ENCODE data around the gene CYP26B1.

Gene CYP26B1

GRCh38 chr2:72172478-72172877, 24.8 kb upstream of the CYP26B1 start:
- no peak for DNase-seq (ENCODE audit: low read depth in 1 of 2, low spot score in 1 of 2)
- no peak for TF ChIP-seq JUND (IDR thresholded peaks at IDR 0.05; ENCODE audit: low read depth)
- in situ Hi-C loops (cut with HindIII; ENCODE audit: low pct_unique_long_range_greater_than_20kb, low sequenced_read_pairs), result no loop called here

- DNase-seq (ENCODE audit: low read depth in 1 of 2, low spot score in 1 of 2), result no peak
- in situ Hi-C loops (cut with HindIII; ENCODE audit: low pct_unique_long_range_greater_than_20kb, low sequenced_read_pairs), result no loop called here
- TF ChIP-seq JUND (IDR thresholded peaks at IDR 0.05; ENCODE audit: low read depth), result no peak
Measured at GRCh38 chr2:72166279-72166678, 18.6 kb upstream of the CYP26B1 start.

GRCh38 chr2:72165792-72166191, 18.1 kb upstream of the CYP26B1 start:
- no peak for TF ChIP-seq JUND (IDR thresholded peaks at IDR 0.05; ENCODE audit: low read depth)
- in situ Hi-C loops (cut with HindIII; ENCODE audit: low pct_unique_long_range_greater_than_20kb, low sequenced_read_pairs), result no loop called here
- DNase-seq (ENCODE audit: low read depth in 1 of 2, low spot score in 1 of 2), result no peak

- TF ChIP-seq JUND (IDR thresholded peaks at IDR 0.05; ENCODE audit: low read depth), result no peak
- in situ Hi-C loops (cut with HindIII; ENCODE audit: low pct_unique_long_range_greater_than_20kb, low sequenced_read_pairs), result no loop called here
- no peak for DNase-seq (ENCODE audit: low read depth in 1 of 2, low spot score in 1 of 2)
Measured at GRCh38 chr2:72162574-72162973, 14.9 kb upstream of the CYP26B1 start.

GRCh38 chr2:72159211-72159993, 11.7 kb upstream of the CYP26B1 start:
- DNase-seq (ENCODE audit: low read depth in 1 of 2, low spot score in 1 of 2), result no peak
- in situ Hi-C loops (cut with HindIII; ENCODE audit: low pct_unique_long_range_greater_than_20kb, low sequenced_read_pairs), result no loop called here
- TF ChIP-seq JUND (IDR thresholded peaks at IDR 0.05; ENCODE audit: low read depth), result no peak

- no peak for DNase-seq (ENCODE audit: low read depth in 1 of 2, low spot score in 1 of 2)
- in situ Hi-C loops (cut with HindIII; ENCODE audit: low pct_unique_long_range_greater_than_20kb, low sequenced_read_pairs), result no loop called here
- no peak for TF ChIP-seq JUND (IDR thresholded peaks at IDR 0.05; ENCODE audit: low read depth)
Measured at GRCh38 chr2:72157871-72158771, 10.5 kb upstream of the CYP26B1 start.

GRCh38 chr2:72156872-72157271, 9.2 kb upstream of the CYP26B1 start:
- DNase-seq (ENCODE audit: low read depth in 1 of 2, low spot score in 1 of 2), result no peak
- in situ Hi-C loops (cut with HindIII; ENCODE audit: low pct_unique_long_range_greater_than_20kb, low sequenced_read_pairs), result no loop called here
- no peak for TF ChIP-seq JUND (IDR thresholded peaks at IDR 0.05; ENCODE audit: low read depth)

- DNase-seq (ENCODE audit: low read depth in 1 of 2, low spot score in 1 of 2), result no peak
- no peak for TF ChIP-seq JUND (IDR thresholded peaks at IDR 0.05; ENCODE audit: low read depth)
- in situ Hi-C loops (cut with HindIII; ENCODE audit: low pct_unique_long_range_greater_than_20kb, low sequenced_read_pairs), result no loop called here
Measured at GRCh38 chr2:72155737-72156136, 8.1 kb upstream of the CYP26B1 start.

- in situ Hi-C loops (cut with HindIII; ENCODE audit: low pct_unique_long_range_greater_than_20kb, low sequenced_read_pairs), result no loop called here
- no peak for TF ChIP-seq JUND (IDR thresholded peaks at IDR 0.05; ENCODE audit: low read depth)
- no peak for DNase-seq (ENCODE audit: low read depth in 1 of 2, low spot score in 1 of 2)
Measured at GRCh38 chr2:72155151-72155550, 7.5 kb upstream of the CYP26B1 start.

- TF ChIP-seq JUND (IDR thresholded peaks at IDR 0.05; ENCODE audit: low read depth), result no peak
- in situ Hi-C loops (cut with HindIII; ENCODE audit: low pct_unique_long_range_greater_than_20kb, low sequenced_read_pairs), result no loop called here
- DNase-seq (ENCODE audit: low read depth in 1 of 2, low spot score in 1 of 2), result no peak
Measured at GRCh38 chr2:72154386-72154975, 6.8 kb upstream of the CYP26B1 start.

GRCh38 chr2:72153924-72154323, 6.3 kb upstream of the CYP26B1 start:
- in situ Hi-C loops (cut with HindIII; ENCODE audit: low pct_unique_long_range_greater_than_20kb, low sequenced_read_pairs), result no loop called here
- no peak for DNase-seq (ENCODE audit: low read depth in 1 of 2, low spot score in 1 of 2)
- no peak for TF ChIP-seq JUND (IDR thresholded peaks at IDR 0.05; ENCODE audit: low read depth)

GRCh38 chr2:72153026-72153791, 5.5 kb upstream of the CYP26B1 start:
- in situ Hi-C loops (cut with HindIII; ENCODE audit: low pct_unique_long_range_greater_than_20kb, low sequenced_read_pairs), result no loop called here
- no peak for DNase-seq (ENCODE audit: low read depth in 1 of 2, low spot score in 1 of 2)
- no peak for TF ChIP-seq JUND (IDR thresholded peaks at IDR 0.05; ENCODE audit: low read depth)

All from T47D (cell line).